Activated CD4-positive, alpha-beta T cell treated with anti-CD3 and anti-CD28 coated beads for 36 hours (primary cell): ENCODE measurements around the gene COASY. TPM values are rescaled to one million over a fixed set of nuclear protein-coding genes. Genes with fewer than 3 reads are reported as not detected.
"Not testable (repeated sequence)": the region's sequence is repeated elsewhere in the genome, so short reads cannot be mapped to it uniquely, and the experiment has no call there.

ENCODE experiments used
- ATAC-seq: fragments of 200-7000 bp; cut with Tn5 transposase; one replicate; pipeline ENCODE4 v1.10.0; 2021; ENCODE audit warnings: mild to moderate bottlenecking, moderate library complexity
- CTCF ChIA-PET: fragments of 350-600 bp; sonication (Branson Sonifier 250); formaldehyde crosslinking; loops from one replicate; lab custom pipeline; 2021; ENCODE audit warnings: antibody characterized with exemption; lab: Charles Lee
- POLR2A ChIA-PET: fragments of 350-600 bp; sonication (Branson Sonifier 250); formaldehyde crosslinking; loops from one replicate; lab custom pipeline; 2021; ENCODE audit warnings: antibody characterized with exemption, inconsistent platforms; lab: Charles Lee
- DNase-seq: peaks from one replicate; pipeline ENCODE4 v3.0.0-alpha.2; 2020
- H3K27ac Mint-ChIP-seq: one replicate; pipeline ENCODE4 v1.8.0; 2021; ENCODE audit warnings: mixed read lengths
- H3K27me3 Mint-ChIP-seq: one replicate; pipeline ENCODE4 v1.8.0; 2021; ENCODE audit warnings: mixed read lengths
- H3K36me3 Mint-ChIP-seq: one replicate; pipeline ENCODE4 v1.8.0; 2021; ENCODE audit warnings: low read depth, mixed read lengths
- H3K4me1 Mint-ChIP-seq: one replicate; pipeline ENCODE4 v1.8.0; 2021; ENCODE audit warnings: mixed read lengths
- H3K4me3 Mint-ChIP-seq: one replicate; pipeline ENCODE4 v1.8.0; 2021; ENCODE audit warnings: mild to moderate bottlenecking, moderate library complexity, mixed read lengths
- H3K9me3 Mint-ChIP-seq: one replicate; pipeline ENCODE4 v1.8.0; 2021; ENCODE audit warnings: low read depth, mixed read lengths
- intact Hi-C, 2 experiments: fragments of 100-400 bp; cut with DNase I in 1 of 2; cut with micrococcal nuclease in 1 of 2; formaldehyde crosslinking; loops; one replicate each; pipeline versions ENCODE4 v1.14.2 to v1.15.1; 2022 to 2024; cut with DNase I, micrococcal nuclease
- microRNA-seq: library from miRNA; unstranded; fragments of <30 nt; microRNA quantifications from one replicate; pipeline ENCODE4 v1.2.0, GENCODE V29; 2021; ENCODE audit warnings: borderline replicate concordance
- total RNA-seq, 2 experiments: library from RNA; stranded (reverse); gene quantifications; one replicate each; pipeline ENCODE4 v1.2.3, GENCODE V29; 2021

Gene COASY
- total RNA-seq, 2 experiments from 2014 or later: 83.3 to 105 TPM

GRCh38 chr17:42609814-42610801, 48.2 kb downstream of the COASY start:
- H3K4me1 Mint-ChIP-seq: peaks cover 29% of the 10 kb centered on the region
- not testable (repeated sequence) for H3K9me3 Mint-ChIP-seq

GRCh38 chr17:42612013-42612412, 50.1 kb downstream of the COASY start:
- H3K27me3 Mint-ChIP-seq: no peaks in the 10 kb centered on the region
- intact Hi-C loops: no loop called here

More at GRCh38 chr17:42609814-42610801, 48.2 kb downstream of the COASY start:
- POLR2A ChIA-PET: interaction anchor here (0.7 to 1.5 kb wide), 6 partner anchors 32 to 758 kb away, joined by 3 to 9 read pairs (median 5); partner anchors contain the start of genes PSMC3IP and TUBG2
- peak; percentile 41 for DNase-seq
- H3K36me3 Mint-ChIP-seq: peaks cover 21% of the 10 kb centered on the region
- ATAC-seq, H3K27me3 Mint-ChIP-seq: not testable (repeated sequence)
- peak overlapping the region; percentile 97 for H3K27ac Mint-ChIP-seq
- H3K4me3 Mint-ChIP-seq: peak overlapping the region; percentile 95
- intact Hi-C loops: loop anchor here (1.0 to 5.0 kb wide), 16 partner anchors 33 to 644 kb away; partner anchors contain the start of genes PSMC3IP (in 2 of the 2), AARSD1 (in 1 of the 2), BECN1 (in 1 of the 2) and BRCA1 (in 1 of the 2)
- CTCF ChIA-PET: interaction anchor here (0.6 to 6.5 kb wide), 9 partner anchors 32 to 564 kb away, joined by 3 to 80 read pairs (median 3); partner anchors contain the start of genes BECN1, PSMC3IP and RPL27

GRCh38 chr17:42613699-42614295, 51.8 kb downstream of the COASY start:
- no peak for DNase-seq
- ATAC-seq: no peak
- Mint-ChIP-seq H3K36me3 (peaks cover 28% of the 10 kb centered on the region), H3K4me1 (no peaks in the 10 kb centered on the region), H3K27me3 (no peaks in the 10 kb centered on the region), H3K4me3 (no peak overlapping the region), H3K9me3 (no peaks in the 10 kb centered on the region), H3K27ac (no peak overlapping the region)
- intact Hi-C loops: no loop called here
- ChIA-PET POLR2A (no interaction called here), CTCF (interaction anchor here (0.9 kb wide), 1 partner anchor 60 kb away, joined by 3 read pairs; no protein-coding TSS in a partner anchor)

More at GRCh38 chr17:42612013-42612412, 50.1 kb downstream of the COASY start:
- Mint-ChIP-seq H3K36me3 (peaks cover 28% of the 10 kb centered on the region), H3K4me3 (no peak overlapping the region), H3K9me3 (no peaks in the 10 kb centered on the region), H3K4me1 (peaks cover 10% of the 10 kb centered on the region), H3K27ac (no peak overlapping the region)
- POLR2A ChIA-PET: interaction anchor here (0.6 to 0.8 kb wide), 2 partner anchors 33 to 72 kb away, joined by 3 read pairs; no protein-coding TSS in a partner anchor
- DNase-seq (no peak), ATAC-seq (no peak)
- CTCF ChIA-PET: interaction anchor here (1.2 kb wide), 1 partner anchor 33 kb away, joined by 4 read pairs; no protein-coding TSS in a partner anchor

Small RNA genes lying within 50 kb of the gene (microRNA-seq; reads per million reads assigned to microRNA genes)
- 3.2 reads per million for gene MIR5010

Other genes with a start within 250 kb of the COASY start
- 100 to 1,000 TPM; 332 to 345 TPM for gene STAT3, start 173.7 kb upstream of the COASY start, total RNA-seq
- 1 to 10 TPM; 4.2 to 4.4 TPM for gene CAVIN1, start 138.9 kb upstream of the COASY start, total RNA-seq
- gene ATP6V0A1, start 103.3 kb upstream of the COASY start, total RNA-seq: 10 to 100 TPM; 13.3 to 15.9 TPM
- gene NAGLU, start 25.9 kb upstream of the COASY start, total RNA-seq: 10 to 100 TPM in 1 of 2 experiments, 1 to 10 TPM in 1; 9.7 to 12.5 TPM
- gene HSD17B1, start 9.2 kb upstream of the COASY start, total RNA-seq: under 1 TPM; 0.35 to 0.41 TPM
- gene MLX, start 5.0 kb downstream of the COASY start, total RNA-seq: 10 to 100 TPM; 38.7 to 40.7 TPM
- gene PSMC3IP, start 15.6 kb downstream of the COASY start, total RNA-seq: 10 to 100 TPM; 27.0 to 28.9 TPM
- 10 to 100 TPM; 28.3 to 30.9 TPM for gene RETREG3, start 47.2 kb downstream of the COASY start, total RNA-seq
- gene TUBG1, start 47.5 kb downstream of the COASY start, total RNA-seq: 100 to 1,000 TPM in 1 of 2 experiments, 10 to 100 TPM in 1; 76.1 to 102 TPM
- gene TUBG2, start 97.1 kb downstream of the COASY start, total RNA-seq: 1 to 10 TPM; 9.0 to 9.2 TPM
- gene PLEKHH3, start 114.8 kb downstream of the COASY start, total RNA-seq: under 1 TPM; 0.73 to 0.97 TPM
- gene CCR10, start 119.7 kb downstream of the COASY start, total RNA-seq: under 1 TPM; 0.18 to 0.37 TPM
- 1 to 10 TPM; 1.2 to 1.4 TPM for gene CNTNAP1, start 120.4 kb downstream of the COASY start, total RNA-seq
- 10 to 100 TPM; 28.6 to 29.5 TPM for gene EZH1, start 182.9 kb downstream of the COASY start, total RNA-seq
- not detected for gene RAMP2, start 199.1 kb downstream of the COASY start, total RNA-seq
- gene VPS25, start 211.3 kb downstream of the COASY start, total RNA-seq: 10 to 100 TPM; 62.5 to 64.0 TPM
- gene WNK4, start 218.5 kb downstream of the COASY start, total RNA-seq: under 1 TPM; 0.42 to 0.64 TPM
- gene COA3, start 236.6 kb downstream of the COASY start, total RNA-seq: 10 to 100 TPM; 30.1 to 31.4 TPM
- not detected for gene CNTD1, start 236.7 kb downstream of the COASY start, total RNA-seq